NCI-H146 (cell line): ENCODE results near the gene SPTBN5.

Experiments used
- DNase-seq: peaks from one replicate; lab custom pipeline; 2025; lab: John Stamatoyannopoulos, UW

Gene SPTBN5

GRCh38 chr15:41883484-41883825, 10.4 kb downstream of the SPTBN5 start:
- no peak for DNase-seq

- no peak for DNase-seq
These were observed 11.0 kb downstream of the SPTBN5 start for GRCh38 chr15:41882689-41883483.

DNA sequence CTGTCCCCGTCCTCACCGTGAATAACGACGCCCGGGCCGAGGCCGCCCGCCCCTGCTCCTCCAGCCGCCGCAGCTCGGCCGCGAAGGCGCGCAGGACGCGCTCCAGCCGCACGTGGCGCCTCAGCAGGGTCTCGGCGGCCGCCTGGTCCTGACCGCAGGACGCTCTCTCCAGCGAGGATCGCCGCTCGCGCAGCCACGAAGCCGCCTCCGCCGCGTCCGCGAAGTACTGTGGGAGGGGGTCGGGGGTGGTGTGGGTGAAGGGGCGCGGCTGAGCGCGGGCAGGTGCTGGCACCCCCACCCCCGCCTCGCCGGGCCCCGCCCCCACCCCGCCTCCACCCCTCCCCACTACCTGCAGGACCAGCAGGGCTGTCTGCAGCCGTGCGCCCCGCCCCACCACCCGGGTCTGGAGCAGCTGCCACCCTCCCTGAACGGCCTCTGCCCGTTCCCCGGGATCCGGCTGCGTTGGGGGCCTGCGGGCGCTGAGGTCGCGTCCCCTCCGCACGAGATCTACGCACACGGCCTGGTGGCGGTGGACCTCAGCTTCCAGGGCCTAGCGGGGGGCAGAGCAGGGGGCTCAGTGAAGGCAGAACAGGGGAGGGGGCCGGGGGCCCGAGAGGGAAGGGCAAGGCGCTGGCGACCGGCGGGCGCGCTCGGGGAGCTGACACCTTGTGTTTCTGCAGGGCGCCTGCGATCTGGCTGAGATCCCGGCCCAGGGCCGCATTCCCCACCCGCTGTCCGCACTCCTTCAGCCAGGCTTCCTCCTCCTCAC, 11.7 kb downstream of the SPTBN5 start:
- peak; percentile 5 for DNase-seq

GRCh38 chr15:41881550-41881919, 12.3 kb downstream of the SPTBN5 start:
- no peak for DNase-seq

GRCh38 chr15:41881086-41881485, 12.8 kb downstream of the SPTBN5 start:
- DNase-seq: no peak

GRCh38 chr15:41880156-41880877, 13.5 kb downstream of the SPTBN5 start:
- DNase-seq: no peak

DNA sequence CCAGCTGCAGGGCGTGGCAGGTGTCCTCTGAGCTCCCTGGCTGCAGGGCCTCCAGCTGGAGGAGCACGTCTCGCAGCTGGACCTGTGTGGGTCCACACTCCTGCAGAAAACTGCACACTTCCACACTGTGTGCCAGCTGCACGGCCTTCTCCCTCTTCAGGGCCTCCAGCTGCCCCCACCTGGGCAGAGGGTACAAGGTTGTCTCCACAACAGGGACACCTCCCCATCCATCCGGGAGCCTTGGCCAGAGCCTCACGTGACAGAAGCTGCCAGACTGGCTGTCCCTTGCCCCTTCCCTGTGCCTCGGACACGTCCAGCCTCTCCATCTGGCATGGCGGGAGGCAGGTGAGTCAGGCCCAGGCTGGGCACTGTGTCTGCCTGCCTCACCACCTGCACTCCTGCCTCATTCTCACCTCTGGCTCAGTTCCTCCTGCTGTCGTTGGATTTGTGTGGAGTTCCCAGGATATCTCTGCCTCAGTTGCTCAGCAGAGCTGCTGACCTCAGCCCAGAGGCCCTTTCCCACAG, 14.5 kb downstream of the SPTBN5 start:
- no peak for DNase-seq

GRCh38 chr15:41878355-41878699, 15.5 kb downstream of the SPTBN5 start:
- no peak for DNase-seq

- DNase-seq: no peak
These were observed 16.1 kb downstream of the SPTBN5 start for GRCh38 chr15:41877631-41878354.

DNA sequence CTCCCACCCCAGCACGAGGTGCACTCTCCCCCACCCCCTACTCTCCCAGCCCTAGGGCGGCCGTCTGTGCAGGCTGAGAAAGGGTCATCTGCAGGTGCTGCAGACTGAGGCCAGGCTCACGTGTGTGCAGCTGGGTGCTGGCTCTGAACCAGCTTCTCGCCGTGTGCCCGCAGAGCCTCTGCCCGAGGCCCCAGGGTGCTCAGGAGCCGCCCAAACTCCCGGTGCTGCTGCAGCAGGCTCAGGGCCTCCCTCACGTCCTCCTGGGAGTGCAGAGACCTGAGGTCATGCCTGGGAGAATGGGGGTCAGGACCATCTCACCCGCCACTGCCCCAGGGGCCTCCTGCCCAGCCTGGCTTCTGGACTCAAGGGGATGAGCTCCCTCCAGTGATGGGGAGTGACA, 17.2 kb downstream of the SPTBN5 start:
- DNase-seq: no peak

DNA sequence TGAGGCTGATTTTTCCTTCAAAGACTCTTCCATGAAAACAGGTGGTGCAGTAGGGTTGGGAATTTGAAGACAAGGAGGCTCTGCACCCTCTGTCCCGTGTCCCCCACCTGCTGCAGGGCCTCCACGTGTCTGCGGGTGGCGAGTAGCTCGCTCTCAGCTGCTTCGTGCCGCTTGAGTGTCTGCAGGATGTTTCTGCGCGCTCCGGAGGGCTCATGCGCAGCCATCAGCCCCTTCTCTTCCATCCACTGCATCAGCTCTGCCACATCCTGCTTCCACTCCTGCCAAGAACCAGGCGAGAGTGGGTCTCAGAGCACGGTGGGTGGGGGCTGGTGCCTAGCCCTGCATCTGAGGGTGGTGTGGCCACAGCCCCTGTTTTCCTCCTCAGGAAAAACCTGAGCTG, 17.8 kb downstream of the SPTBN5 start:
- DNase-seq: no peak

- DNase-seq: no peak
These were observed 19.1 kb downstream of the SPTBN5 start for GRCh38 chr15:41874736-41875135.

GRCh38 chr15:41873711-41874110, 20.1 kb downstream of the SPTBN5 start:
- DNase-seq: no peak

GRCh38 chr15:41872166-41872747, 21.6 kb downstream of the SPTBN5 start:
- no peak for DNase-seq

DNA sequence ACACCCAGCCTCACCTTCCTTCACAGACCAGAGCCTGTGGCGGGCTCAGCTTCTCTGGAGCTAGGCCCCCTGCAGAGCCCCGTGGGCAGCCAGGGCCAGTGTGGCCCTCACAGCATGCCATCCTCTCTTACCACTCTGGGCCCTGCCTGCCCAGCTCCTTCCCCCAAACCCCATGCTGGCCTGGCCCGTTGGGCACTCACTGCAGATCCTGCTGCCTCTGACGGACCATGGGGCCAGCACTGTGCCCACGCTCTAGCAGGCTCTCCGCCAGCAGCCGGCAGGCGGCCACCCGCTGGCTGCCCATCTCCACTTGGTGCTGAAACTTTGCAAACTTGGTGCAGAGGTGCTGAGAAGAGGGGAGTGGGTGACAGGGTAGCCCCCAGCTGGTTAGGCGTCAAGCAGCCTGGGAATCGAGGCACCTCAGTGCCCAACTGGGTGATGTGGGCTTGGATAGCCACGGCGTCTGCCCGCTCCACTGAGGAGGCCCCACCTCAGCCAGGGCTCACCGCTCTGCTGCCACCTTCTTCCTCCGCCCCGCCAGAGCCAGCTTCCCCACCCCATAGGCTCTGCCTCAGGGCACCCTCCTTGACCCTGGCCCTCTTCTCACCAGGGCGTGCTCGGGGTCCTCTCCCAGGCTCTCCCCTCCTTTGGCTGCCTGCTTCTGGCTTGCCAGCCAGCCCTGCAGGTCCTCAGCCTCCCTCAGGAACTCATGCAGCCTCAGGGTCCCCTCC, 22.5 kb downstream of the SPTBN5 start:
- DNase-seq: no peak

GRCh38 chr15:41870689-41871081, 23.2 kb downstream of the SPTBN5 start:
- no peak for DNase-seq

GRCh38 chr15:41869770-41870688, 23.8 kb downstream of the SPTBN5 start:
- no peak for DNase-seq

GRCh38 chr15:41868321-41868720, 25.5 kb downstream of the SPTBN5 start:
- no peak for DNase-seq

DNA sequence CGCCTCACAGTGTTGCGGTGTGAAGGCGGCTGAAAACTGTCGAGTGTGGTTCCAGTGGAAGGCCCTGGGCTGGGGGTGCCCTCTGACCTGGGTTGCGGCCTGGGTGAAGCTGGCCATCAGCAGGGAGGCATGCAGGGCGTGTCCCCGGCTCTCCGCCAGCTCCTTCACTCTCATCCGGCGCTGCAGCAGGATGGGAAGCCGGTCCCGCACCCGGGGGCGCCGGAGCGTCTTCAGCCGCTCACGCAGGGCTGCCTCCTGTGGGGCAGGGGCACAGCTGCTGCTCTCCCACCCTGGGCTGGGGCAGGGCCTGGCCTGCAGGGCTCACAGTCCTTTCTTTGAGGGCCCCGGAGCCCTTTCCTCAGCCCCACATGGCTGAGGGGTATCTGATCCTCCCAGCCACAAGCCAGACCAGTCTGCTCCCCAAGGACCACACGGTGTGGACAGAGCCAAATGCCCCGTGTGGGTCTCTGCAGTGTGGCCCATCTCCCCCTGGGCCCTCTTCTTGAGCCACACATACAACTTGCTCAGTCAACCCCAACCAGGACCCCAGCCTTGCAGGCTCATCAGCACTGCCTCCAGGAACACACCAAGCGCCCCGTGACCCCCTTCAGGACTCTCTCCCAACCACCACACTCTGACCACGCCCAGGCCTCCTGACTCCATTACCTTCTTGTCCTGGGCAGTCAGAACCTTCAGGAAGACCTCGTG, 26.8 kb downstream of the SPTBN5 start:
- DNase-seq: no peak
